Neural cell (in vitro differentiated cells): ENCODE measurements around the gene SSX5.

Source experiments
- CTCF ChIP-seq: fragments of 450-650 bp; IDR thresholded peaks from 2 replicates; pipeline ENCODE4 v1.5.1; 2014; ENCODE audit warnings: antibody characterized with exemption, mild to moderate bottlenecking, moderate library complexity; ENCODE audit not compliant: poor library complexity, severe bottlenecking
- EP300 ChIP-seq: fragments of 450-650 bp; conservative IDR thresholded peaks from 2 replicates; pipeline ENCODE4 v1.6.1; 2014; ENCODE audit warnings: antibody characterized with exemption, mild to moderate bottlenecking, moderate library complexity; ENCODE audit not compliant: poor library complexity, severe bottlenecking
- EZH2 ChIP-seq: fragments of 200-600, 300-800 bp; shearing (Covaris generic), sonication (generic); IDR thresholded peaks from 2 replicates; pipeline ENCODE4 v1.6.1; 2014; ENCODE audit warnings: antibody characterized with exemption, low read length, borderline replicate concordance, mild to moderate bottlenecking; ENCODE audit not compliant: insufficient read depth, poor library complexity, severe bottlenecking
- MXI1 ChIP-seq: fragments of 450-650 bp; conservative IDR thresholded peaks from 2 replicates; pipeline ENCODE4 v1.6.1; 2014; ENCODE audit warnings: antibody characterized with exemption, mild to moderate bottlenecking; ENCODE audit not compliant: poor library complexity, severe bottlenecking
- POLR2AphosphoS5 ChIP-seq: IDR thresholded peaks from 2 replicates; pipeline ENCODE4 v1.6.1; 2012
- RAD21 ChIP-seq: fragments of 450-650 bp; conservative IDR thresholded peaks from 2 replicates; pipeline ENCODE4 v1.6.1; 2014; ENCODE audit warnings: antibody characterized with exemption, mild to moderate bottlenecking, moderate library complexity
- REST ChIP-seq: IDR thresholded peaks from 2 replicates; pipeline ENCODE4 v1.6.1; 2012; ENCODE audit warnings: borderline replicate concordance
- TAF1 ChIP-seq: IDR thresholded peaks from 2 replicates; pipeline ENCODE4 v1.6.1; 2012; ENCODE audit warnings: low read depth

- TF ChIP-seq CTCF (no peak), REST (no peak), POLR2AphosphoS5 (no peak), EZH2 (no peak), TAF1 (no peak), RAD21 (no peak), EP300 (no peak), MXI1 (no peak)
Measured at GRCh38 chrX:48179691-48180090, 16.9 kb downstream of the SSX5 start.
